Left kidney (tissue), 2 donors: ENCODE measurements around the gene MAST2. TPM values are rescaled to one million over a fixed set of nuclear protein-coding genes. Genes with fewer than 3 reads are reported as not detected.
"Not testable (repeated sequence)": the region's sequence is repeated elsewhere in the genome, so short reads cannot be mapped to it uniquely, and the experiment has no call there.

Source experiments
- DNase-seq: peaks from one replicate; pipeline ENCODE4 v3.0.0-alpha.2; 2013
- polyA plus RNA-seq: library from polyadenylated mRNA; unstranded; fragments of 120-200 nt; gene quantifications from one replicate; pipeline ENCODE4 v1.2.1, GENCODE V29; 2013; ENCODE audit not compliant: insufficient read length

Gene MAST2
- polyA plus RNA-seq, 1 donor: 41.3 TPM

- no peak for DNase-seq
These were observed 216.6 kb downstream of the MAST2 start for GRCh38 chr1:46020010-46020409.

GRCh38 chr1:46021046-46021996 is 217.9 kb downstream of the MAST2 start:
- DNase-seq: no peak

GRCh38 chr1:46026531-46026930 is 223.1 kb downstream of the MAST2 start:
- DNase-seq: no peak

- DNase-seq: no peak
These were observed 224.6 kb downstream of the MAST2 start for GRCh38 chr1:46027788-46028573.

GRCh38 chr1:46030074-46030870 is 226.9 kb downstream of the MAST2 start:
- DNase-seq: no peak

GRCh38 chr1:46030876-46031660 is 227.7 kb downstream of the MAST2 start:
- no peak for DNase-seq

GRCh38 chr1:46034601-46035516 is 231.4 kb downstream of the MAST2 start:
- DNase-seq: no peak

GRCh38 chr1:46036894-46037839 is 233.8 kb downstream of the MAST2 start:
- DNase-seq: peak; percentile 83

- no peak for DNase-seq
These were observed 236.2 kb downstream of the MAST2 start for GRCh38 chr1:46039571-46040052.

GRCh38 chr1:46041551-46041950 is 238.1 kb downstream of the MAST2 start:
- no peak for DNase-seq

GRCh38 chr1:46041974-46042373 is 238.6 kb downstream of the MAST2 start:
- no peak for DNase-seq

- no peak for DNase-seq
These were observed 240.1 kb downstream of the MAST2 start for GRCh38 chr1:46043458-46044017.

- DNase-seq: no peak
These were observed 240.7 kb downstream of the MAST2 start for GRCh38 chr1:46044116-46044515.

- no peak for DNase-seq
These were observed 250.3 kb downstream of the MAST2 start for GRCh38 chr1:46053734-46054133.

GRCh38 chr1:46056325-46056724 is 252.9 kb downstream of the MAST2 start:
- DNase-seq: no peak

GRCh38 chr1:46057215-46057614 is 253.8 kb downstream of the MAST2 start:
- not testable (repeated sequence) for DNase-seq

- DNase-seq: no peak
These were observed 254.4 kb downstream of the MAST2 start for GRCh38 chr1:46057781-46058180.

- no peak for DNase-seq
These were observed 255.5 kb downstream of the MAST2 start for GRCh38 chr1:46058936-46059335.

GRCh38 chr1:46061146-46061545 is 257.7 kb downstream of the MAST2 start:
- DNase-seq: no peak
